ENCODE measurements around the gene ALG12. TPM values are rescaled to one million over a fixed set of nuclear protein-coding genes. Genes with fewer than 3 reads are reported as not detected.
"Not testable (repeated sequence)": the region's sequence is repeated elsewhere in the genome, so short reads cannot be mapped to it uniquely, and the experiment has no call there.

Gene ALG12
- total and polyA plus RNA-seq, 2 of the 8 experiments (the other 6 are each of a cell fraction or from before 2014, with no cell fraction given), result 13.4 to 22.5 TPM

GRCh38 chr22:49852568-49852897 lies 65.7 kb downstream of the ALG12 start:
- H3K9ac ChIP-seq (replicated peaks in 1 of 4; ENCODE audit: extremely low read depth in 1 of 4, low read depth in 3 of 4, low read length in 3 of 4); H2AK5ac ChIP-seq (ENCODE audit: low read depth, low read length); H4K5ac ChIP-seq (ENCODE audit: insufficient read length, low read depth, low read length); H3K18ac ChIP-seq (ENCODE audit: extremely low read depth, low read length); DNase-seq (ENCODE audit: low read depth in 1 of 2, low spot score in 2 of 2); H2BK12ac ChIP-seq (ENCODE audit: low read depth, low read length); H3K14ac ChIP-seq (ENCODE audit: insufficient read length); H4K91ac ChIP-seq (replicated peaks; ENCODE audit: insufficient read length, low read length); H2BK20ac ChIP-seq (ENCODE audit: low read length); H3K4ac ChIP-seq (replicated peaks; ENCODE audit: insufficient read length, low read depth, low read length); H3K27ac ChIP-seq (ENCODE audit: low read depth, low read length); H3K23ac ChIP-seq (ENCODE audit: insufficient read length); H3K9me3 ChIP-seq (ENCODE audit: insufficient read depth in 2 of 2, low read depth in 1 of 2, low read length in 1 of 2); H4K8ac ChIP-seq (ENCODE audit: extremely low read depth, insufficient read depth, low read length); H2BK120ac ChIP-seq (replicated peaks; ENCODE audit: low read depth, low read length); H2AFZ ChIP-seq (ENCODE audit: low read length); H2BK5ac ChIP-seq (ENCODE audit: low read depth, low read length); H3K56ac ChIP-seq (replicated peaks; ENCODE audit: insufficient read length, low read depth, low read length); FAIRE-seq; H2BK15ac ChIP-seq (ENCODE audit: low read length): not testable (repeated sequence)
- Histone ChIP-seq H3K27me3 (replicated peaks in 1 of 4; ENCODE audit: control insufficient read depth in 3 of 4, extremely low read depth in 1 of 4, insufficient read depth in 3 of 4, low read length in 3 of 4) (peaks cover 42 to 54% (median 49%) of the 10 kb centered on the region in 4 experiments), H3K36me3 (ENCODE audit: control insufficient read depth in 2 of 4, insufficient read depth in 4 of 4, low read length in 3 of 4) (peaks cover 0 to 16% (median 0%) of the 10 kb centered on the region in 4 experiments; a peak in 1 of 8 replicates), H3K4me3 (ENCODE audit: extremely low read depth in 1 of 4, insufficient read depth in 2 of 4, low read depth in 3 of 4, low read length in 4 of 4) (peak overlapping the region; percentile 66 to 86 (median 74); a peak in 7 of 8 replicates), H3K4me2 (ENCODE audit: insufficient read depth in 1 of 2, low read depth in 2 of 2, low read length in 2 of 2) (peak overlapping the region; percentile 93 to 94), H3K4me1 (replicated peaks in 1 of 4; ENCODE audit: control insufficient read depth in 3 of 4, insufficient read depth in 4 of 4, low read length in 3 of 4) (peaks cover 4 to 11% (median 6%) of the 10 kb centered on the region in 4 experiments; a peak in 6 of 7 replicates), H4K20me1 (replicated peaks in 1 of 2; ENCODE audit: control insufficient read depth in 1 of 2, insufficient read depth in 2 of 2, low read length in 2 of 2) (peaks cover 15 to 28% of the 10 kb centered on the region in 2 experiments), H3K23me2 (ENCODE audit: low read depth, low read length) (peaks cover 22% of the 10 kb centered on the region), H3K79me2 (ENCODE audit: control insufficient read depth in 1 of 2, insufficient read depth in 2 of 2, low read length in 2 of 2) (peaks cover 11 to 31% of the 10 kb centered on the region in 2 experiments; a peak in 3 of 4 replicates), H3K79me1 (ENCODE audit: low read depth, low read length) (peaks cover 17% of the 10 kb centered on the region)
- WGBS, 2 experiments (ENCODE audit: extremely low coverage in 1 of 2, insufficient coverage in 1 of 2, insufficient read length in 1 of 2, insufficient replicate concordance in 2 of 2, low coverage in 1 of 2, low lambda C conversion rate in 2 of 2, missing lambda C conversion rate in 1 of 2), result 52% methylated on average over 13 of the region's 13 CpGs; no CpG with 5 or more reads in 1 of the 2 experiments
- ChIA-PET POLR2A (ENCODE audit: partially characterized antibody) (interaction anchor here (1.0 kb wide), 1 partner anchor 30 kb away, joined by 3 read pairs; no protein-coding TSS in a partner anchor), CTCF (ENCODE audit: partially characterized antibody) (interaction anchor here (1.0 kb wide), 1 partner anchor 61 kb away, joined by 3 read pairs; no protein-coding TSS in a partner anchor)

All from H1 (cell line).